Measurements from ENCODE around the gene FOXN3.

DNA sequence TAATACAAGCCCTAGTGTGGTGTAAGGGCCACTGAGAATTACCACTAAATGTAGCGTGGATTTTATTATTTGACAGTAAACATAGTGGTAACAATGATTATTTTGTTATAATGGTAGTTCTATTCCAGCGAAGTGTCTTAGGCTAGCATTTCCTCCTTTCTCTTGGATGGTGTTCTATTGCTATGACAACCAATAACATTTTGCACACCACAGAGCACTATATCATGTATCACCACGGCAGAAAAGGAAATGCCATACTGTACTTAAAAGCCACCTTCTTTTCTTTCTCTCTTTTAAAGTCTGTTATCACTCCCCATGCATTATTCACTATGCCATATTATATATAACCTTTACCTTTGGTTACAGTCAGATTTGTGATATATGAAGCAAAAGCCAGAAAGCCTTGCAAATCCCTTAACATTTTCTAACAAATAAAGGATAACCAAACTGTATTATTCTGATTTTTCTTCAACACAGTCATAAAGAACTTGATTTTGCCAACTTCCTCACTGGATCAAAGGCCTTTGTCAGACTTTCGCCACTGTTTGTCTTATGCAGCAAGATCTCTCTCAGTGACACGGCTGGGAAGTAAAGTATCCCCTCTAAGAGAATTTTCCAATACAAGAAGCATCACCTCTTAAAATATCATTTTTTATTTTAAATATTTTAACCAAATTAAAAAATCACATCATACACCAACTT, 195.8 kb downstream of the FOXN3 start:
- TF ChIP-seq, protein P1, sequence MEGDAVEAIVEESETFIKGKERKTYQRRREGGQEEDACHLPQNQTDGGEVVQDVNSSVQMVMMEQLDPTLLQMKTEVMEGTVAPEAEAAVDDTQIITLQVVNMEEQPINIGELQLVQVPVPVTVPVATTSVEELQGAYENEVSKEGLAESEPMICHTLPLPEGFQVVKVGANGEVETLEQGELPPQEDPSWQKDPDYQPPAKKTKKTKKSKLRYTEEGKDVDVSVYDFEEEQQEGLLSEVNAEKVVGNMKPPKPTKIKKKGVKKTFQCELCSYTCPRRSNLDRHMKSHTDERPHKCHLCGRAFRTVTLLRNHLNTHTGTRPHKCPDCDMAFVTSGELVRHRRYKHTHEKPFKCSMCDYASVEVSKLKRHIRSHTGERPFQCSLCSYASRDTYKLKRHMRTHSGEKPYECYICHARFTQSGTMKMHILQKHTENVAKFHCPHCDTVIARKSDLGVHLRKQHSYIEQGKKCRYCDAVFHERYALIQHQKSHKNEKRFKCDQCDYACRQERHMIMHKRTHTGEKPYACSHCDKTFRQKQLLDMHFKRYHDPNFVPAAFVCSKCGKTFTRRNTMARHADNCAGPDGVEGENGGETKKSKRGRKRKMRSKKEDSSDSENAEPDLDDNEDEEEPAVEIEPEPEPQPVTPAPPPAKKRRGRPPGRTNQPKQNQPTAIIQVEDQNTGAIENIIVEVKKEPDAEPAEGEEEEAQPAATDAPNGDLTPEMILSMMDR (IDR thresholded peaks at IDR 0.05), result no peak
- no peak for TF ChIP-seq POLR2A (IDR thresholded peaks at IDR 0.05)
